ENCODE data around the gene CA10. TPM values are rescaled to one million over a fixed set of nuclear protein-coding genes. Genes with fewer than 3 reads are reported as not detected.

Gene CA10
- total and polyA plus RNA-seq, 2 donors (not counting 1 experiment from before 2014, with no cell fraction given), result not detected

GRCh38 chr17:51677875-51678274 lies 480.6 kb downstream of the CA10 start:
- no CpG with 5 or more reads among the region's 1 CpG for WGBS (ENCODE audit: insufficient coverage)
- no peaks in the 10 kb centered on the region for H3K4me1 Mint-ChIP-seq
- no peaks in the 10 kb centered on the region for H3K9me3 Mint-ChIP-seq (ENCODE audit: insufficient read depth)
- Histone ChIP-seq H3K4me3 (ENCODE audit: control extremely low read depth in 1 of 5, extremely low read depth in 1 of 5, insufficient read depth in 1 of 5, low read depth in 2 of 5, low read length in 4 of 5) (no peak overlapping the region), H3K36me3 (replicated peaks in 1 of 2; ENCODE audit: control extremely low read depth in 1 of 2, control insufficient read depth in 1 of 2, extremely low read depth in 1 of 2, insufficient read depth in 2 of 2, low read length in 1 of 2) (no peaks in the 10 kb centered on the region), H3K9ac (ENCODE audit: low read length) (no peak overlapping the region), H3K4me1 (ENCODE audit: control insufficient read depth in 2 of 2, insufficient read depth in 2 of 2, low read length in 2 of 2) (no peaks in the 10 kb centered on the region), H3K79me2 (ENCODE audit: control insufficient read depth, insufficient read depth, low read length) (no peaks in the 10 kb centered on the region), H3K9me3 (ENCODE audit: control extremely low read depth in 1 of 3, control insufficient read depth in 2 of 3, insufficient read depth in 1 of 3, low read length in 2 of 3) (no peaks in the 10 kb centered on the region), H2AFZ (ENCODE audit: insufficient read depth, low read depth, low read length, poor library complexity, severe bottlenecking) (no peak overlapping the region), H3K27me3 (replicated peaks in 1 of 4; ENCODE audit: control extremely low read depth in 1 of 4, control insufficient read depth in 3 of 4, insufficient read depth in 4 of 4, low read length in 3 of 4) (no peaks in the 10 kb centered on the region), H3K4me2 (replicated peaks; ENCODE audit: low read depth, low read length, poor library complexity, severe bottlenecking) (no peak overlapping the region), H4K20me1 (ENCODE audit: control insufficient read depth, insufficient read depth, low read length, poor library complexity, severe bottlenecking) (no peaks in the 10 kb centered on the region), H3K27ac (ENCODE audit: low read length in 2 of 2) (no peak overlapping the region)
- no peaks in the 10 kb centered on the region for H3K27me3 Mint-ChIP-seq
- ATAC-seq (ENCODE audit: low read depth) (no peak), DNase-seq (no peak)
- CTCF ChIA-PET, result no interaction called here
- POLR2A ChIA-PET, result no interaction called here
- no peak overlapping the region for H3K27ac Mint-ChIP-seq
- H3K4me3 Mint-ChIP-seq, result no peak overlapping the region
- no peak for TF ChIP-seq EZH2 (IDR thresholded peaks at IDR 0.05; ENCODE audit: borderline replicate concordance, insufficient read depth, low read depth, low read length, poor library complexity, severe bottlenecking)
- TF ChIP-seq, protein P1, sequence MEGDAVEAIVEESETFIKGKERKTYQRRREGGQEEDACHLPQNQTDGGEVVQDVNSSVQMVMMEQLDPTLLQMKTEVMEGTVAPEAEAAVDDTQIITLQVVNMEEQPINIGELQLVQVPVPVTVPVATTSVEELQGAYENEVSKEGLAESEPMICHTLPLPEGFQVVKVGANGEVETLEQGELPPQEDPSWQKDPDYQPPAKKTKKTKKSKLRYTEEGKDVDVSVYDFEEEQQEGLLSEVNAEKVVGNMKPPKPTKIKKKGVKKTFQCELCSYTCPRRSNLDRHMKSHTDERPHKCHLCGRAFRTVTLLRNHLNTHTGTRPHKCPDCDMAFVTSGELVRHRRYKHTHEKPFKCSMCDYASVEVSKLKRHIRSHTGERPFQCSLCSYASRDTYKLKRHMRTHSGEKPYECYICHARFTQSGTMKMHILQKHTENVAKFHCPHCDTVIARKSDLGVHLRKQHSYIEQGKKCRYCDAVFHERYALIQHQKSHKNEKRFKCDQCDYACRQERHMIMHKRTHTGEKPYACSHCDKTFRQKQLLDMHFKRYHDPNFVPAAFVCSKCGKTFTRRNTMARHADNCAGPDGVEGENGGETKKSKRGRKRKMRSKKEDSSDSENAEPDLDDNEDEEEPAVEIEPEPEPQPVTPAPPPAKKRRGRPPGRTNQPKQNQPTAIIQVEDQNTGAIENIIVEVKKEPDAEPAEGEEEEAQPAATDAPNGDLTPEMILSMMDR (IDR thresholded peaks at IDR 0.05), result no peak
- intact Hi-C loops (cut with micrococcal nuclease), result no loop called here

DNA sequence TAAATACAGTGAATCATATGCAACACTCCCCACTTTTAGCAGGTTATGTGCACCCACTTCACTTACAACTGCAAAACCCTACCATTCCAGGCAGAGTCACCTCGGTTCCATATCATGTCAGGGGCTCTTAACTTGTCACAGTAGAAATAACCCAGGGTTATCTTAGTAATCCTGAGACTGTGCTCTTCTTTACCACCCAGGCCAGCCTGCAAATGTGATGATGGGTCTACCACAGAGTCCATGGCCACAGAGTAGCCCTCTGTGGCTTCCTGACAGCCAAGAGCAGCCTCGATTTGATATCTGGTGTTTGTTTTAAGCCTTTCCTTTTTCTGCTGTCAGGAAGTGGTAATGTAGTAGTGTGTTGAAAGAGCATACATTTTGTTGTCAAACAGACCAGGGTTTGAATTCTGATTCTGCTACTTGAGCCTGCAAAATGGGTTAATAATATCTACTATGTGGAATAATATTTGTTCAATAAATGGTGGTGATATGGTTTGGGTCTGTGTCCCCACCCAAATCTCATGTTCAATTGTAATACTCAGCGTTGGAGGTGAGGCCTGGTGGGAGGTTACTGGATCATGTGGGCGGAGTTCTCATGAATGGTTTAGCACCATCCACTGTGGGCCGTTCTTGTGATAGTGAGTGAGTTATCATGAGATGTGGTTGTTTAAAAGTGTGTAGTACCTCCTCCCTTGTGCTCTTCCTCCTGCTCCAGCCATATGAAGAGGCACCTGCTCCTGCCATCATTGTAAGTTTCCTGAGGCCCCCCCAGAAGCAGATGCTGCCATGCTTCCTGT lies 481.6 kb downstream of the CA10 start:
- 64% methylated on average over 3 of the region's 5 CpGs for WGBS (ENCODE audit: insufficient coverage)
- no peaks in the 10 kb centered on the region for H3K4me1 ChIP-seq (ENCODE audit: control insufficient read depth in 2 of 2, insufficient read depth in 2 of 2, low read length in 2 of 2)

More for the DNA sequence above, 481.6 kb downstream of the CA10 start:
- intact Hi-C loops (cut with micrococcal nuclease), result no loop called here
- H4K20me1 ChIP-seq (ENCODE audit: control insufficient read depth, insufficient read depth, low read length, poor library complexity, severe bottlenecking), result no peaks in the 10 kb centered on the region
- no peaks in the 10 kb centered on the region for H3K79me2 ChIP-seq (ENCODE audit: control insufficient read depth, insufficient read depth, low read length)
- no peak overlapping the region for H3K4me2 ChIP-seq (replicated peaks; ENCODE audit: low read depth, low read length, poor library complexity, severe bottlenecking)
- DNase-seq (no peak), ATAC-seq (ENCODE audit: low read depth) (no peak)
- ChIA-PET CTCF (no interaction called here), POLR2A (no interaction called here)
- Mint-ChIP-seq H3K4me1 (no peaks in the 10 kb centered on the region), H3K27me3 (no peaks in the 10 kb centered on the region), H3K27ac (no peak overlapping the region), H3K4me3 (no peak overlapping the region), H3K9me3 (ENCODE audit: insufficient read depth) (no peaks in the 10 kb centered on the region)
- no peak overlapping the region for H2AFZ ChIP-seq (ENCODE audit: insufficient read depth, low read depth, low read length, poor library complexity, severe bottlenecking)
- no peaks in the 10 kb centered on the region for H3K27me3 ChIP-seq (replicated peaks in 1 of 4; ENCODE audit: control extremely low read depth in 1 of 4, control insufficient read depth in 3 of 4, insufficient read depth in 4 of 4, low read length in 3 of 4)
- H3K27ac ChIP-seq (ENCODE audit: low read length in 2 of 2), result no peak overlapping the region
- no peak overlapping the region for H3K4me3 ChIP-seq (ENCODE audit: control extremely low read depth in 1 of 5, extremely low read depth in 1 of 5, insufficient read depth in 1 of 5, low read depth in 2 of 5, low read length in 4 of 5)
- no peaks in the 10 kb centered on the region for H3K36me3 ChIP-seq (replicated peaks in 1 of 2; ENCODE audit: control extremely low read depth in 1 of 2, control insufficient read depth in 1 of 2, extremely low read depth in 1 of 2, insufficient read depth in 2 of 2, low read length in 1 of 2)
- no peaks in the 10 kb centered on the region for H3K9me3 ChIP-seq (ENCODE audit: control extremely low read depth in 1 of 3, control insufficient read depth in 2 of 3, insufficient read depth in 1 of 3, low read length in 2 of 3)
- H3K9ac ChIP-seq (ENCODE audit: low read length), result no peak overlapping the region
- TF ChIP-seq, protein P1 (IDR thresholded peaks at IDR 0.05), result no peak
- TF ChIP-seq EZH2 (IDR thresholded peaks at IDR 0.05; ENCODE audit: borderline replicate concordance, insufficient read depth, low read depth, low read length, poor library complexity, severe bottlenecking), result no peak
